NCI-H1436 treated with DMSO at 0.1 percent for 48 hours (cell line): ENCODE data around the gene NDUFB8.
"Not testable (repeated sequence)": the region's sequence is repeated elsewhere in the genome, so short reads cannot be mapped to it uniquely, and the experiment has no call there.

Experiments
- DNase-seq: peaks from one replicate; lab custom pipeline; 2025; lab: John Stamatoyannopoulos, UW

NDUFB8 gene

GRCh38 chr10:100529475-100530298 is at the start of gene NDUFB8:
NDUFB8 (minus strand) TSS chr10:100529871; CDS start chr10:100529851, 20 bp downstream.
- DNase-seq: peak; percentile 26

- no peak for DNase-seq
Measured at GRCh38 chr10:100576282-100576635, 46.6 kb upstream of the NDUFB8 start.

GRCh38 chr10:100575585-100576281 is 46.1 kb upstream of the NDUFB8 start:
- no peak for DNase-seq

GRCh38 chr10:100575146-100575545 is 45.5 kb upstream of the NDUFB8 start:
- not testable (repeated sequence) for DNase-seq

GRCh38 chr10:100571084-100571856 is 41.6 kb upstream of the NDUFB8 start:
- DNase-seq: no peak

- DNase-seq: no peak
Measured at GRCh38 chr10:100570506-100570905, 40.8 kb upstream of the NDUFB8 start.

- no peak for DNase-seq
Measured at GRCh38 chr10:100569687-100570481, 40.2 kb upstream of the NDUFB8 start.

- DNase-seq: no peak
Measured at GRCh38 chr10:100568912-100569311, 39.2 kb upstream of the NDUFB8 start.

GRCh38 chr10:100567826-100568225 is 38.2 kb upstream of the NDUFB8 start:
- DNase-seq: no peak

GRCh38 chr10:100567249-100567648 is 37.6 kb upstream of the NDUFB8 start:
- no peak for DNase-seq

- no peak for DNase-seq
Measured at GRCh38 chr10:100566561-100566960, 36.9 kb upstream of the NDUFB8 start.

GRCh38 chr10:100565206-100565985 is 35.7 kb upstream of the NDUFB8 start:
- DNase-seq: no peak

- DNase-seq: no peak
Measured at GRCh38 chr10:100562008-100562672, 32.5 kb upstream of the NDUFB8 start.

GRCh38 chr10:100561005-100561404 is 31.3 kb upstream of the NDUFB8 start:
- no peak for DNase-seq

- DNase-seq: no peak
Measured at GRCh38 chr10:100560248-100560647, 30.6 kb upstream of the NDUFB8 start.

GRCh38 chr10:100554902-100555301 is 25.2 kb upstream of the NDUFB8 start:
- no peak for DNase-seq

- no peak for DNase-seq
Measured at GRCh38 chr10:100553929-100554328, 24.3 kb upstream of the NDUFB8 start.

GRCh38 chr10:100551738-100552137 is 22.1 kb upstream of the NDUFB8 start:
- no peak for DNase-seq

- DNase-seq: no peak
Measured at GRCh38 chr10:100551196-100551595, 21.5 kb upstream of the NDUFB8 start.

GRCh38 chr10:100544950-100545349 is 15.3 kb upstream of the NDUFB8 start:
- DNase-seq: no peak
